Adrenal gland (tissue), 12 donors: Measurements from ENCODE around the gene PRICKLE1. TPM values are rescaled to one million over a fixed set of nuclear protein-coding genes. Genes with fewer than 3 reads are reported as not detected.

ENCODE experiments used
- DNase-seq, 7 donors: peaks; one replicate each; pipeline ENCODE4 v3.0.0-alpha.2; 2019 to 2020
- H3K27ac ChIP-seq, 5 donors: fragments of 200-600 bp; sonication (generic) in 4 of 5; 1 replicate in 3 of 5; 2 replicates in 2 of 5; pipeline versions ENCODE4 v1.5.1 to v1.8.0; 2016 to 2020; ENCODE audit warnings: mild to moderate bottlenecking in 1 of 5
- H3K27me3 ChIP-seq: fragments of 200-600 bp; 2 replicates; pipeline ENCODE4 v1.8.0; 2021
- H3K36me3 ChIP-seq, 2 donors: fragments of 200-600 bp; replicated peaks in 1 of 2; 1 replicate in 1 of 2; 2 replicates in 1 of 2; pipeline versions ENCODE4 v1.5.1 to v1.8.0; 2018 to 2022
- H3K4me1 ChIP-seq, 2 donors: fragments of 200-600 bp; replicated peaks in 1 of 2; 1 replicate in 1 of 2; 2 replicates in 1 of 2; pipeline versions ENCODE4 v1.5.1 to v1.8.0; 2018 to 2021
- H3K4me3 ChIP-seq, 4 donors: fragments of 200-600 bp; sonication (generic) in 3 of 4; one replicate each; pipeline ENCODE4 v1.5.1; 2016 to 2018
- H3K9me3 ChIP-seq, 3 donors: fragments of 200-600 bp; sonication (generic) in 1 of 3; replicated peaks in 1 of 3; 1 replicate in 2 of 3; 2 replicates in 1 of 3; pipeline versions ENCODE4 v1.5.1 to v1.8.0; 2016 to 2021
- POLR2A ChIP-seq, 2 donors: fragments of 450-650 bp; IDR thresholded peaks; one replicate each; pipeline ENCODE4 v1.6.1; 2017; ENCODE audit warnings: antibody characterized with exemption in 2 of 2, mild to moderate bottlenecking in 2 of 2, moderate library complexity in 1 of 2
- WGBS, 4 donors: extraction: QIAGEN DNeasy Blood & Tissue Kit in 2 of 4; methylation state at CpG; one replicate each; pipeline versions ENCODE4 v1.1.5 to v1.1.7; 2013 to 2017; 5-methylcytosine and 5-hydroxymethylcytosine counted together
- intact Hi-C, 2 donors: fragments of 100-400 bp; cut with DNase I; formaldehyde crosslinking; loops; one replicate each; pipeline versions ENCODE4 v1.14.1 to v1.15.0; 2022 to 2023
- polyA plus RNA-seq, 3 donors: library from polyadenylated mRNA; stranded (reverse); fragments of 200-250 nt in 2 of 3; fragments of 350-450 nt in 1 of 3; fragmentation: Illumina TruSeq in 1 of 3; extraction: RNeasy Lipid Tissue Mini Kit (QIAGEN cat#74804) in 1 of 3; gene quantifications; one replicate each; pipeline ENCODE4 v1.2.3, GENCODE V29; 2013 to 2014
- total RNA-seq, 9 donors: library from RNA; depleted of rRNA in 4 of 9; stranded (reverse); fragments of >200 nt in 4 of 9; fragments of 120-200 nt in 1 of 9; fragmentation: NEBNext Ultra II Directional in 1 of 9; extraction: Animal tissue kit (Norgen Biotek cat#: 25700) in 1 of 9; gene quantifications; one replicate each; pipeline versions ENCODE4 v1.1.0 to v1.2.4, GENCODE V29; 2013 to 2023
- TF ChIP-seq, protein P1 (sequence below), 6 experiments: fragments of 450-650 bp in 4 of 6; fragments of 200-600 bp in 2 of 6; sonication (generic) in 1 of 6; IDR thresholded peaks; 1 replicate in 5 of 6; 2 replicates in 1 of 6; pipeline versions ENCODE4 v1.5.1 to v1.8.0; 2016 to 2021; ENCODE audit warnings: antibody characterized with exemption in 6 of 6, mild to moderate bottlenecking in 2 of 6, moderate library complexity in 1 of 6
- donor health status: healthy with polysubstance abuse.
- donor health status: Bipolar disorder and iron deficiency.
- donor health status: DM: yes; HTN: yes; CAD: no.
- donor health status: DM: no; HTN: no; CAD: no.
- donor health status: DM: no; HTN: no; CAD: no.
- donor health status: DM: yes; HTN: yes; CAD: no.

The PRICKLE1 gene
- total and polyA plus RNA-seq, 12 donors: 1.0 to 13.2 (median 5.1) TPM

DNA sequence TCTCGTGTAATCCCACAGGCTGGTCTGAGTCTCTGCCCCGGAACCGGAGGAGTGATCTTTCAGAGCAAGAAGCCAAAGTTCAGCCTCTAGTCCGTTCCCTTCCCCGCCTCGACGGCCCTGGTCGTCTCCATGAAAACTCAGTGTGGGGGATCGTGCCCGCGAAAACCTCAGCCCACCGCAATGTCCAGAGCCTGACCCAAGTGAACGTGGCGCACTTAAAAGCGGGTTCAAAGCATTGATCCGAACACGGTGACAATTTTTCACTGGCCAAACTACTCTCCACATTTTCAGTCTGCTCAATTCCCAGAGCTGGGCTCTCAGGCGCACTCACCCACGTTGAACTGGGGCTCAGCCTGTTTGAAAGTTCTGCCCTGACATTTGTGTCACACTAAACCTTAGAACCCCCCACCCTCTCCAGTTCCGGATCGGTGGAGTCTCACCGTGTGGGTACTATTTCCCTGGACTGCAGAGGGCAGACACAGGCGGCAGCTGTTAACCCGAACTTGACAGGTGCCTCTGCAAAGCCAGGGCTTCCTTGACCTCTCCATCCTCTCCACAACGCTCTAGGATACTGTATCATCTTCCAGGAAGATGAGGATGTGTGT, 886 bp upstream of the PRICKLE1 start:
- DNase-seq: peak in 4 of 7 donors; percentile 10 to 40 (median 20)
- intact Hi-C loops: no loop called here
- WGBS, 4 donors: 1 to 2% (median 1%) methylated on average over 13 to 25 of the region's 25 CpGs

DNA sequence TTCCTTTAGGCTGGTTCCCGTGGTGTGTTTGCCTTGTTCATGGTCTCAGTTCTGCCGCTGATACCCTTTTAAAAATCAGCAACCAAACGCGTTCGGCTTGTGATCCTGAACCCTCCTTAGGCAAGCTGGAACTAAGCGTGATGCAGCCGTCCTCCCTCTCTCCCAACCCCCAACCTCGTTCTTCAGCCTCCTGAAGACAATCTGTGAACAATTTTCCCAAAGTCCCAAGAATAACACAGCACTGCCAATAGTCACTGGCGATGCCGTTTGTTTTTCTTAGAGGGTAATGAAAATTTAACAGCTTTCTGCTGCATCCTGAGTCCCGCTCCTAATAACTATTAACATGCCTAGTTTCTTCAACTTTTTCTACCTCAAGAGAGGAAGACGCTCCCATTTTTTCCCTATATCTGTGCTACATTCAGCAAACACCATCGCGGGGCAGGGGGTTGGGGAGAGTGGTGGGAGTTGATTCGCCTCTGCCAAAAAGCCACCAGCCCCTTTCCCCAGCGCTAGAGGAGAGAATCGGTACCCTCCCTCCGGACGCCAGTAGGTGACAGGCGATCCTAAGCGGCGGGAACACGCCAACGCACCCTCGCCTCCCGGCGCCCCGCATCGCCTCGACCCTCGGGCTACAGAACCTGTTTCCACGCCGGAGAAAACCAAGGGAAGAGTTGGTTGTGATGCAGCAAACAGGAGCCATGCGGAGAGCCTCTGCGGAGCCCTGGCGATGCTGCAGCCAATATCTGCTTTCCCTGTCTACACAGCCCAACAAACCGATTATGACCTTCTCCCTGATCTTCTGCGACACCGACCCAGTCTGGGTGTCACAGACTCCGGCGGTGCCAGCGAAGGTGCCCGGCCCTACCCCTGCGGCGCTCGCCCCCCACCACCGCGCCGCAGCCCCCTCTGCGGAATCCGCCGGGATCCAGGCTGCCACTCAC, 752 bp downstream of the PRICKLE1 start:
- TF ChIP-seq, protein P1, sequence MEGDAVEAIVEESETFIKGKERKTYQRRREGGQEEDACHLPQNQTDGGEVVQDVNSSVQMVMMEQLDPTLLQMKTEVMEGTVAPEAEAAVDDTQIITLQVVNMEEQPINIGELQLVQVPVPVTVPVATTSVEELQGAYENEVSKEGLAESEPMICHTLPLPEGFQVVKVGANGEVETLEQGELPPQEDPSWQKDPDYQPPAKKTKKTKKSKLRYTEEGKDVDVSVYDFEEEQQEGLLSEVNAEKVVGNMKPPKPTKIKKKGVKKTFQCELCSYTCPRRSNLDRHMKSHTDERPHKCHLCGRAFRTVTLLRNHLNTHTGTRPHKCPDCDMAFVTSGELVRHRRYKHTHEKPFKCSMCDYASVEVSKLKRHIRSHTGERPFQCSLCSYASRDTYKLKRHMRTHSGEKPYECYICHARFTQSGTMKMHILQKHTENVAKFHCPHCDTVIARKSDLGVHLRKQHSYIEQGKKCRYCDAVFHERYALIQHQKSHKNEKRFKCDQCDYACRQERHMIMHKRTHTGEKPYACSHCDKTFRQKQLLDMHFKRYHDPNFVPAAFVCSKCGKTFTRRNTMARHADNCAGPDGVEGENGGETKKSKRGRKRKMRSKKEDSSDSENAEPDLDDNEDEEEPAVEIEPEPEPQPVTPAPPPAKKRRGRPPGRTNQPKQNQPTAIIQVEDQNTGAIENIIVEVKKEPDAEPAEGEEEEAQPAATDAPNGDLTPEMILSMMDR (IDR thresholded peaks at IDR 0.05): peak in 2 of 6 experiments; percentile 25 to 34
- no peak for TF ChIP-seq POLR2A (IDR thresholded peaks at IDR 0.05)
- peaks cover 6% of the 10 kb centered on the region for H3K27me3 ChIP-seq
- intact Hi-C loops: no loop called here
- peak overlapping the region in 2 of 5 donors; percentile 47 to 84 for H3K27ac ChIP-seq
- DNase-seq: peak in 2 of 7 donors; percentile 10 to 27
- H3K36me3 ChIP-seq: no peaks in the 10 kb centered on the region
- 7 to 14% (median 8%) methylated on average over 19 to 52 of the region's 52 CpGs for WGBS, 4 donors
- H3K4me1 ChIP-seq: peaks cover 0 to 14% of the 10 kb centered on the region in 2 donors
- no peaks in the 10 kb centered on the region for H3K9me3 ChIP-seq
- peak overlapping the region; percentile 30 to 87 (median 36) for H3K4me3 ChIP-seq

More for the DNA sequence above, 886 bp upstream of the PRICKLE1 start:
- TF ChIP-seq, protein P1 (IDR thresholded peaks at IDR 0.05): no peak
- TF ChIP-seq POLR2A (IDR thresholded peaks at IDR 0.05): no peak
- Histone ChIP-seq H3K4me3 (peak overlapping the region in 1 of 4 donors; percentile 87), H3K27ac (peak overlapping the region in 1 of 5 donors; percentile 49), H3K27me3 (peaks cover 6% of the 10 kb centered on the region), H3K36me3 (no peaks in the 10 kb centered on the region), H3K4me1 (peaks cover 0 to 14% of the 10 kb centered on the region in 2 donors), H3K9me3 (no peaks in the 10 kb centered on the region)

DNA sequence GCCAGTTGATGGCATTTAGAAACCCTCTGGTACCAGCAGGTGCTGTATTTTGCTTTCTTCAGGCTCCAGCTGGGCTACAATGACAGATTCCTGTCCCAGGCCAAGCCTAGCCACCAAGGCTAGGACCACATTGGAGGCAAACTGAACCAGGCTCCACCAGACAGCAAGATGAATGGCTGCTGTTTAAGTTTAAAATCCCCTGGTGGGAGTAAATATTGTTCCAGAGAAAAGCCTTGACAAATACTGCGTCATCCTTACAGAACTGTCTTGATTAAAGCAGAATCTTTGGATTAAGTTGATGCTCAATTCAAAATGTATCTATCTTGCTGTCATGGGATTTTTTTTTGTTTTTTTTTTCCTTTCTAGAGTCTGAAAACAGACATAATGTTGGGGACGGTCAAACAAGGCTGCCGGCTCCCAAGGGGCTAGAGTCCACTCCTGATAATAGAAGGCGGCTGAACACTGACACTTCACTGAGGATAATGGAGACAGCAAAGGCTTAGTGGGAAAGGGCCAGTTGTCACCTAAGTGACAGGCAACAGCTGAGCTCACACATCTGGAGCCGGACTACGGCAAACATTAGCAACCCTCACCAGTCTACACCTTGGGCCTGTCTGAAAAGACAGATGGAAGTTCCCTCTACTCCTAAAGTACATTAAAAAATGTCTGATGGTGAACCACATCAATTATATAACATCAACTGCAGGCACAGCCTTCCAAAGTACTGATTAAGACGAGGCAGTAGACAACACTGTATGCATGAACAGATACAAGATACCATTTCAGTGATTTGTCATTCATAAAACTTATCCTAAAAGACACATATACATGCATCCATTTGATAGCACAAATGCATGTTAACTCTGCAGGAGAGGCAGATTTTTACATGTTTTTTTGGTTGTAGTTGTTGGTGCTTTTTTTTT, 1.7 kb downstream of the PRICKLE1 start:
- 58 to 65% (median 65%) methylated on average over 7 of the region's 7 CpGs for WGBS, 4 donors
- no peak for TF ChIP-seq POLR2A (IDR thresholded peaks at IDR 0.05)
- TF ChIP-seq, protein P1 (IDR thresholded peaks at IDR 0.05): no peak
- intact Hi-C loops: no loop called here
- Histone ChIP-seq H3K27ac (peak overlapping the region in 2 of 5 donors; percentile 2 to 25), H3K36me3 (no peaks in the 10 kb centered on the region), H3K27me3 (peaks cover 6% of the 10 kb centered on the region), H3K4me1 (peaks cover 0 to 14% of the 10 kb centered on the region in 2 donors), H3K9me3 (no peaks in the 10 kb centered on the region), H3K4me3 (peak overlapping the region in 1 of 4 donors; percentile 87)
- DNase-seq: no peak
